ENCODE measurements around the gene MEGF8. TPM values are rescaled to one million over a fixed set of nuclear protein-coding genes. Genes with fewer than 3 reads are reported as not detected.
A peak's percentile ranks its signal among the peaks of the same experiment; 100 is the strongest.

MEGF8 gene
- total and polyA plus RNA-seq, 4 donors = 6.0 to 21.7 (median 11.1) TPM

GRCh38 chr19:42281827-42282762 lies 43.3 kb upstream of the MEGF8 start:
- peaks cover 35 to 62% (median 48%) of the 10 kb centered on the region in 5 donors for H3K4me1 ChIP-seq (ENCODE audit: control insufficient read depth in 5 of 5, insufficient read depth in 5 of 5, low read length in 5 of 5)
- no peak overlapping the region for H3K9ac ChIP-seq (ENCODE audit: insufficient read depth in 1 of 2, low read length in 2 of 2)
- ATAC-seq (ENCODE audit: insufficient read depth, low FRiP score) (no peak), DNase-seq (peak in 2 of 3 donors; percentile 20 to 43)
- TF ChIP-seq CTCF (IDR thresholded peaks at IDR 0.05; ENCODE audit: control extremely low read depth, extremely low read depth) = no peak
- peaks cover 0 to 5% (median under 1%) of the 10 kb centered on the region in 4 donors for H3K36me3 ChIP-seq (ENCODE audit: control insufficient read depth in 4 of 4, insufficient read depth in 4 of 4, low read length in 4 of 4)
- no peaks in the 10 kb centered on the region for H3K27me3 ChIP-seq (ENCODE audit: control insufficient read depth in 3 of 3, insufficient read depth in 3 of 3, low read length in 2 of 3)
- 23 to 25% methylated on average over 7 of the region's 7 CpGs for WGBS, 2 donors
- no peaks in the 10 kb centered on the region for H3K9me3 ChIP-seq (ENCODE audit: control insufficient read depth in 4 of 4, insufficient read depth in 3 of 4, low read length in 3 of 4)
- no peak overlapping the region for H3K4me3 ChIP-seq
- H3K27ac ChIP-seq (ENCODE audit: low read depth in 1 of 2, low read length in 1 of 2) = peak overlapping the region; percentile 95 to 96

GRCh38 chr19:42282819-42283187 lies 42.6 kb upstream of the MEGF8 start:
- Histone ChIP-seq H3K27ac (ENCODE audit: low read depth in 1 of 2, low read length in 1 of 2) (peak overlapping the region; percentile 86 to 95), H3K4me1 (ENCODE audit: control insufficient read depth in 5 of 5, insufficient read depth in 5 of 5, low read length in 5 of 5) (peaks cover 33 to 59% (median 48%) of the 10 kb centered on the region in 5 donors), H3K36me3 (ENCODE audit: control insufficient read depth in 4 of 4, insufficient read depth in 4 of 4, low read length in 4 of 4) (peaks cover 0 to 12% (median 6%) of the 10 kb centered on the region in 4 donors), H3K9ac (ENCODE audit: insufficient read depth in 1 of 2, low read length in 2 of 2) (peak overlapping the region in 1 of 2 donors; percentile 83), H3K4me3 (no peak overlapping the region), H3K27me3 (ENCODE audit: control insufficient read depth in 3 of 3, insufficient read depth in 3 of 3, low read length in 2 of 3) (no peaks in the 10 kb centered on the region), H3K9me3 (ENCODE audit: control insufficient read depth in 4 of 4, insufficient read depth in 3 of 4, low read length in 3 of 4) (no peaks in the 10 kb centered on the region)
- ATAC-seq (ENCODE audit: insufficient read depth, low FRiP score) (no peak), DNase-seq (no peak)
- WGBS, 2 donors = 41 to 48% methylated on average over 4 of the region's 4 CpGs
- TF ChIP-seq CTCF (IDR thresholded peaks at IDR 0.05; ENCODE audit: control extremely low read depth, extremely low read depth) = no peak

- TF ChIP-seq CTCF (IDR thresholded peaks at IDR 0.05; ENCODE audit: control extremely low read depth, extremely low read depth) = no peak
- DNase-seq (peak; percentile 96 to 98 (median 98)), ATAC-seq (ENCODE audit: insufficient read depth, low FRiP score) (peak; percentile 78)
- H3K9ac ChIP-seq (ENCODE audit: insufficient read depth in 1 of 2, low read length in 2 of 2) = peak overlapping the region in 1 of 2 donors; percentile 83
- 2 to 3% methylated on average over 27 to 72 of the region's 74 CpGs for WGBS, 2 donors
- no peaks in the 10 kb centered on the region for H3K27me3 ChIP-seq (ENCODE audit: control insufficient read depth in 3 of 3, insufficient read depth in 3 of 3, low read length in 2 of 3)
- peaks cover 3 to 17% (median 10%) of the 10 kb centered on the region in 4 donors for H3K36me3 ChIP-seq (ENCODE audit: control insufficient read depth in 4 of 4, insufficient read depth in 4 of 4, low read length in 4 of 4)
- H3K4me3 ChIP-seq = peak overlapping the region; percentile 49
- peak overlapping the region; percentile 93 to 98 for H3K27ac ChIP-seq (ENCODE audit: low read depth in 1 of 2, low read length in 1 of 2)
- no peaks in the 10 kb centered on the region for H3K9me3 ChIP-seq (ENCODE audit: control insufficient read depth in 4 of 4, insufficient read depth in 3 of 4, low read length in 3 of 4)
- peaks cover 28 to 53% (median 43%) of the 10 kb centered on the region in 5 donors for H3K4me1 ChIP-seq (ENCODE audit: control insufficient read depth in 5 of 5, insufficient read depth in 5 of 5, low read length in 5 of 5)
Measured at GRCh38 chr19:42283188-42284065, 42.0 kb upstream of the MEGF8 start.

Measured in lung (tissue), 12 donors.